HFFc6 (cell line): ENCODE measurements around the gene CHM. TPM values are rescaled to one million over a fixed set of nuclear protein-coding genes. Genes with fewer than 3 reads are reported as not detected.
A peak's percentile ranks its signal among the peaks of the same experiment; 100 is the strongest.
"Not testable (repeated sequence)": the region's sequence is repeated elsewhere in the genome, so short reads cannot be mapped to it uniquely, and the experiment has no call there.

Experiments
- DNase-seq: peaks from one replicate; pipeline ENCODE4 v3.0.0-alpha.2; 2018
- H3K27ac Mint-ChIP-seq: 2 replicates; pipeline ENCODE4 v1.8.0; 2020; ENCODE audit warnings: mild to moderate bottlenecking, mixed read lengths
- H3K27me3 Mint-ChIP-seq: 2 replicates; pipeline ENCODE4 v1.8.0; 2021; ENCODE audit warnings: mild to moderate bottlenecking, moderate library complexity, mixed read lengths; ENCODE audit not compliant: insufficient read depth
- H3K36me3 Mint-ChIP-seq: 2 replicates; pipeline ENCODE4 v1.8.0; 2021; ENCODE audit warnings: low read depth, mixed read lengths
- H3K4me1 Mint-ChIP-seq: 2 replicates; pipeline ENCODE4 v1.8.0; 2020; ENCODE audit warnings: low read depth, mixed read lengths
- H3K4me3 Mint-ChIP-seq: 2 replicates; pipeline ENCODE4 v1.8.0; 2020; ENCODE audit warnings: mild to moderate bottlenecking, moderate library complexity, mixed read lengths
- H3K9me3 Mint-ChIP-seq: 2 replicates; pipeline ENCODE4 v1.8.0; 2020; ENCODE audit warnings: mild to moderate bottlenecking, mixed read lengths
- total RNA-seq, 6 experiments: library from RNA; stranded (reverse); fragmentation: NEBNext Ultra II Directional; extraction: Animal tissue kit (Norgen Biotek cat#: 25700); gene quantifications; 2 replicates in 1 of 6; 3 replicates in 5 of 6; pipeline ENCODE4 v1.2.3, GENCODE V29; 2021
- TF ChIP-seq, protein P1 (sequence below): fragments of 200-600 bp; sonication (generic); IDR thresholded peaks from 2 replicates; pipeline ENCODE4 v1.5.0; 2021; ENCODE audit warnings: antibody characterized with exemption, mild to moderate bottlenecking

Gene CHM
- total RNA-seq, 6 experiments from 2014 or later: 18.4 to 25.8 (median 21.5) TPM

DNA sequence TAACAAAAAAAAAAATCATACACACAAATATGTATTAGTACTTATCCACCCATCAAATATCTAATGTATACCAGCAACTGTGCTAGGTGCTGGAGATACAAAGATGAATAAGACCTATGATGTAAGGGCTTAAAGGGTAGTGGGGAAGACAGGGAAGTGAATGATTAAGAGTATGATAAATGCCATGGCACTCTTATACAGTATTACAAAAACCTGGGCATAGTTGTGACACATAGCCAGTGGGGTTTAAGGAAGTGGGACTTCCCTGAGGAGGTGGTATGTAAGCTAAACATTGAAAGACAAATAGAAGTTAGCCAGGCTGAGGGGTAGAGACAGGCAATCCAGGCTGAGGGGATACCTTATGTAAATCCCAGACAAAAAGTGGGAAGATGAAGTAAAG, 23.5 kb downstream of the CHM start:
- no peaks in the 10 kb centered on the region for H3K9me3 Mint-ChIP-seq
- no peaks in the 10 kb centered on the region for H3K27me3 Mint-ChIP-seq
- TF ChIP-seq, protein P1, sequence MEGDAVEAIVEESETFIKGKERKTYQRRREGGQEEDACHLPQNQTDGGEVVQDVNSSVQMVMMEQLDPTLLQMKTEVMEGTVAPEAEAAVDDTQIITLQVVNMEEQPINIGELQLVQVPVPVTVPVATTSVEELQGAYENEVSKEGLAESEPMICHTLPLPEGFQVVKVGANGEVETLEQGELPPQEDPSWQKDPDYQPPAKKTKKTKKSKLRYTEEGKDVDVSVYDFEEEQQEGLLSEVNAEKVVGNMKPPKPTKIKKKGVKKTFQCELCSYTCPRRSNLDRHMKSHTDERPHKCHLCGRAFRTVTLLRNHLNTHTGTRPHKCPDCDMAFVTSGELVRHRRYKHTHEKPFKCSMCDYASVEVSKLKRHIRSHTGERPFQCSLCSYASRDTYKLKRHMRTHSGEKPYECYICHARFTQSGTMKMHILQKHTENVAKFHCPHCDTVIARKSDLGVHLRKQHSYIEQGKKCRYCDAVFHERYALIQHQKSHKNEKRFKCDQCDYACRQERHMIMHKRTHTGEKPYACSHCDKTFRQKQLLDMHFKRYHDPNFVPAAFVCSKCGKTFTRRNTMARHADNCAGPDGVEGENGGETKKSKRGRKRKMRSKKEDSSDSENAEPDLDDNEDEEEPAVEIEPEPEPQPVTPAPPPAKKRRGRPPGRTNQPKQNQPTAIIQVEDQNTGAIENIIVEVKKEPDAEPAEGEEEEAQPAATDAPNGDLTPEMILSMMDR: no peak
- peaks cover 2% of the 10 kb centered on the region; the same call in 1 of the 2 replicates for H3K4me1 Mint-ChIP-seq
- H3K4me3 Mint-ChIP-seq: no peak overlapping the region
- no peaks in the 10 kb centered on the region for H3K36me3 Mint-ChIP-seq
- no peak for DNase-seq
- no peak overlapping the region for H3K27ac Mint-ChIP-seq

DNA sequence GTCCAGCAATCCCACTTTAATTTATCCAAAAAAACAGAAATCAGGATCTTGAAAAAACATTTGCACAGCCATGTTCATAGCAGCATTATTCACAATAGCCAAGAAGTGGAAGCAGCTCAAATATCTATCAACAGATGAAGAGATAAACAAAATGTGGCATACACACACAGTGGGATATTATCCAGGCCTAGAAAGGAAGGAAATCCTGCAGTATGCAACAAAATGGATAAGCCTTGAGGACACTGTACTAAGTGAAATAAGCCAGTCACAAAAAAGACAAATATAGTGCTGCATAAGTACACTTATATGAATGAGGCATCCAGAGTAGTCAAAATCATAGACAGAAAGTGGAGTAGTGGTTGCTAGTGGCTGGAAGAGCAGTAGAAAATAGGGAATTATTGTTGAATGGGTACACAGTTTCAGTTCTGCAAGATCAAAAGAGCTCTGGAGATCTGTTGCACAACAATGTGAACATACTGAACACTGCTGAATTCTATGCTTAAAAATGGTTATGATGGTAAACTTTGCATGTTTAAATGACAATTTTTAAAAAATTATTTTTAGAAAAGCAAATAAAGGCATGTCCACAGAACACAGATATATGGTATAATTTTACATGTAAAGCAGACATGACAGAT, 25.6 kb downstream of the CHM start:
- H3K4me3 Mint-ChIP-seq: no peak overlapping the region
- peak overlapping the region; percentile 34; the same call in 1 of the 2 replicates for H3K27ac Mint-ChIP-seq
- H3K36me3 Mint-ChIP-seq: peaks cover 4% of the 10 kb centered on the region; the same call in 1 of the 2 replicates
- TF ChIP-seq, protein P1: no peak
- H3K9me3 Mint-ChIP-seq: no peaks in the 10 kb centered on the region
- no peaks in the 10 kb centered on the region for H3K27me3 Mint-ChIP-seq
- H3K4me1 Mint-ChIP-seq: no peaks in the 10 kb centered on the region
- DNase-seq: no peak

DNA sequence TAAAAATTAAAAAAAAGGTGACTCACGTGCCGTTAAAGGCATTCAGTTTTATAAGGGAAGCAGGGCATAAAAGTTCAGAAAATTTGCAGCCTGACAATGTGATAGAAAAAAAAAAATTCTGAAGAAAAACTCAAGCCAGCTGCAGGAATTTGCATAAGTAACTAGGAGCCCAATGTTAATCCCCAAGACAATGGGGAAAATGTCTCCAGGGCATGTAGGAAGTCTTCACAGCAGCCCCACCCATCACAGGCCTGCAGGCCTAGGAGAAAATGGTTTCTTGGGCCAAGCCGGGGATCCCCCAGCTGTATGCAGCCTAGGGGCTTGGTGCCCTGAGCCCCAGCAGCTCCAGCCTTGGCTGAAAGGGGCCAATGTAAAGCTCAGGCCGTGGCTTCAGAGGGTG, 31.2 kb downstream of the CHM start:
- Mint-ChIP-seq H3K36me3 (peaks cover 4% of the 10 kb centered on the region; the same call in 1 of the 2 replicates), H3K9me3 (no peaks in the 10 kb centered on the region), H3K4me1 (peaks cover 5% of the 10 kb centered on the region; the same call in 1 of the 2 replicates), H3K4me3 (no peak overlapping the region), H3K27me3 (no peaks in the 10 kb centered on the region), H3K27ac (no peak overlapping the region)
- DNase-seq: no peak
- TF ChIP-seq, protein P1: no peak

DNA sequence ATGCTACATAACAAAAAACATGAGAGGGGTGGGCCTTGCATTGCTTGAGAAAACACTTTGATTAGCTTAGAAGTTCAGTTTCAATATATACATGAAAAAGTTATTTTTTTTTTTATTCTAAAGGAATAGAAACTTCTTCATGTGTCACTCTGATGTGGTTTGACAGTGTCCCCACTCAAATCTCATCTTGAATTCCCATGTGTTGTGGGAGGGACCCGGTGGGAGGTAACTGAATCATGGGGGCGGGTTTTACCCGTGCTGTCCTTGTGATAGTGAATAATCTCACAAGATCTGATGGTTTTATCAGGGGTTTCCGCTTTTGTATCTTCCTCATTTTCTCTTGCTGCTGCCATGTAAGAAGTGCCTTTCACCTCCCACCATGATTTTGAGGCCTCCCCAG, 32.4 kb downstream of the CHM start:
- H3K27me3 Mint-ChIP-seq, H3K4me1 Mint-ChIP-seq, H3K4me3 Mint-ChIP-seq, H3K36me3 Mint-ChIP-seq, DNase-seq, H3K9me3 Mint-ChIP-seq, H3K27ac Mint-ChIP-seq: not testable (repeated sequence)

DNA sequence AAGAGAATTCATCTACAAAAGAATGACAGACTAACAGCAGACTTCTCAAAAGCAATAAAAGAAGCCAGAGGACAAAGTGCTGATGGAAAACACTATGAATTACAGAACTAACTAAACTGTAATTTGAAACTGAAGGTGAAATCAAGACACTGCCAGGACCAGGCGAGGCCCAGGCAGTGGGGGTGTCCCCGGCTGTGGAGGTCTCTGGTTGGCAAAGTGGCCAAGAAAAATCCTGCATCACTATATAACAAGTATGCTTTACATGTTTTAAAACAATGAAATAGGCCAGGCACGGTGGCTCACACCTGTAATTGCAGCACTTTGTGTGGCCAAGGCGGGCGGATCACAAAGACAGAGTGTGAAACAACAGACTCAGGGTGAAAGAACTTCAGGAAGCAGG, 32.9 kb downstream of the CHM start:
- Mint-ChIP-seq H3K4me1 (peaks cover 5% of the 10 kb centered on the region; the same call in 1 of the 2 replicates), H3K27ac (no peak overlapping the region)

DNA sequence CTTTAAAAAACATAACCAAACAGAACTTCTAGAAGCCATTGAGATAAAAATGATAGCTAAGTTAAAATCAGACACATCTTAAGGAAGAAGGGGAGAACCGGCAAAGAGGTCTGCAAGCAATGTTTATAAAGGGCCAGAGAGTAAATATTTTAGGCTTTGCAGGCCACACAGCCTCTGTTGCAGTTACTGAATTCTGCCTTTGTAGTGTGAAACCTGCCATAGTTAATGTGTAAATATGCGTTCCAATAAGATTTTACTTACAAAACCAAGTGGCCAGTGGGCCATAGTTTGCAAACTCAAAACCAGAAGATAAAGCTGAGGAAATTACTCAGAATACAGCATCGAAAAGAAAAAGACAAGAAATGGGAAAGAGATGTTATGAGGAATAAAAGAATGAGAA, 33.6 kb downstream of the CHM start:
- H3K4me1 Mint-ChIP-seq: peaks cover 5% of the 10 kb centered on the region; the same call in 1 of the 2 replicates
- no peak for DNase-seq
- no peaks in the 10 kb centered on the region for H3K9me3 Mint-ChIP-seq
- H3K27ac Mint-ChIP-seq: no peak overlapping the region
- no peak overlapping the region for H3K4me3 Mint-ChIP-seq
- H3K36me3 Mint-ChIP-seq: peaks cover 10% of the 10 kb centered on the region; the same call in 1 of the 2 replicates
- TF ChIP-seq, protein P1: no peak
- H3K27me3 Mint-ChIP-seq: no peaks in the 10 kb centered on the region

More for the DNA sequence above, 32.9 kb downstream of the CHM start:
- H3K36me3 Mint-ChIP-seq: peaks cover 9% of the 10 kb centered on the region; the same call in 1 of the 2 replicates
- no peaks in the 10 kb centered on the region for H3K9me3 Mint-ChIP-seq
- DNase-seq: no peak
- H3K4me3 Mint-ChIP-seq: no peak overlapping the region
- no peaks in the 10 kb centered on the region for H3K27me3 Mint-ChIP-seq
- TF ChIP-seq, protein P1: no peak
